Activated B cell treated with CpG ODN at 0.5 μM for 24 hours (primary cell): ENCODE measurements around the gene OLR1. TPM values are rescaled to one million over a fixed set of nuclear protein-coding genes. Genes with fewer than 3 reads are reported as not detected.

Source experiments
- ATAC-seq: fragments of 200-7000 bp; cut with Tn5 transposase; one replicate; pipeline ENCODE4 v1.10.0; 2021; ENCODE audit warnings: low read depth, mild to moderate bottlenecking, moderate library complexity
- CTCF ChIA-PET: fragments of 350-600 bp; sonication (Branson Sonifier 250); formaldehyde crosslinking; loops from one replicate; lab custom pipeline; 2021; ENCODE audit warnings: antibody characterized with exemption; lab: Charles Lee
- POLR2A ChIA-PET: fragments of 350-600 bp; sonication (Branson Sonifier 250); formaldehyde crosslinking; loops from one replicate; lab custom pipeline; 2021; ENCODE audit warnings: antibody characterized with exemption; lab: Charles Lee
- DNase-seq: peaks from one replicate; pipeline ENCODE4 v3.0.0; 2022
- H3K27ac Mint-ChIP-seq: one replicate; pipeline ENCODE4 v1.8.0; 2020; ENCODE audit warnings: mixed read lengths
- H3K27me3 Mint-ChIP-seq: one replicate; pipeline ENCODE4 v1.8.0; 2021; ENCODE audit warnings: mixed read lengths
- H3K36me3 Mint-ChIP-seq: one replicate; pipeline ENCODE4 v1.8.0; 2021; ENCODE audit warnings: low read depth, mixed read lengths
- H3K4me1 Mint-ChIP-seq: one replicate; pipeline ENCODE4 v1.8.0; 2021; ENCODE audit warnings: mixed read lengths
- H3K4me3 Mint-ChIP-seq: one replicate; pipeline ENCODE4 v1.8.0; 2020; ENCODE audit warnings: mild to moderate bottlenecking, mixed read lengths
- H3K9me3 Mint-ChIP-seq: one replicate; pipeline ENCODE4 v1.8.0; 2020; ENCODE audit warnings: mixed read lengths
- intact Hi-C: fragments of 100-400 bp; cut with micrococcal nuclease; formaldehyde crosslinking; loops from one replicate; pipeline ENCODE4 v1.15.1; 2024
- total RNA-seq: library from RNA; stranded (reverse); gene quantifications from 2 replicates; pipeline ENCODE4 v1.2.3, GENCODE V29; 2022
- TF ChIP-seq, protein P1 (sequence below): fragments of 200-600 bp; IDR thresholded peaks from one replicate; pipeline ENCODE4 v1.8.0; 2022; ENCODE audit warnings: antibody characterized with exemption, mild to moderate bottlenecking

The OLR1 gene
- total RNA-seq, 1 donor from 2014 or later = not detected

DNA sequence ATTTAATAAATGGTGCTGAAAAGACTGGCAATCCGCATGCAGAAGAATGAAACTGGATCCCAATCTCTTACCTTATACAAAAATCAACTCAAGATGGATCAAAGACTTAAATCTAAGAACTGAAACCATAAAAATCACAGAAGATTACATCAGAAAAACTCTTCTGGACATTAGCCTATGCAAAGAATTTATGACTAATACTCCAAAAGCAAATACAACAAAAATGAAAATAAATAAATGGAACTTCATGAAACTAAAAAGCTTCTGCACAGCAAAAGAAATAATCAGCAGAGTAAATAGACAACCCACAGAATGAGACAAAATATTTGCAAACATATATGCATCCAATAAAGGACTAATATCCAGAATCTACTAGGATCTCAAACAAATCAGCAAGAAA lies 58.9 kb downstream of the OLR1 start:
- H3K9me3 Mint-ChIP-seq = no peaks in the 10 kb centered on the region
- H3K27ac Mint-ChIP-seq = no peak overlapping the region
- intact Hi-C loops = no loop called here
- no peak for ATAC-seq
- no peak overlapping the region for H3K4me3 Mint-ChIP-seq
- H3K36me3 Mint-ChIP-seq = no peaks in the 10 kb centered on the region
- TF ChIP-seq, protein P1, sequence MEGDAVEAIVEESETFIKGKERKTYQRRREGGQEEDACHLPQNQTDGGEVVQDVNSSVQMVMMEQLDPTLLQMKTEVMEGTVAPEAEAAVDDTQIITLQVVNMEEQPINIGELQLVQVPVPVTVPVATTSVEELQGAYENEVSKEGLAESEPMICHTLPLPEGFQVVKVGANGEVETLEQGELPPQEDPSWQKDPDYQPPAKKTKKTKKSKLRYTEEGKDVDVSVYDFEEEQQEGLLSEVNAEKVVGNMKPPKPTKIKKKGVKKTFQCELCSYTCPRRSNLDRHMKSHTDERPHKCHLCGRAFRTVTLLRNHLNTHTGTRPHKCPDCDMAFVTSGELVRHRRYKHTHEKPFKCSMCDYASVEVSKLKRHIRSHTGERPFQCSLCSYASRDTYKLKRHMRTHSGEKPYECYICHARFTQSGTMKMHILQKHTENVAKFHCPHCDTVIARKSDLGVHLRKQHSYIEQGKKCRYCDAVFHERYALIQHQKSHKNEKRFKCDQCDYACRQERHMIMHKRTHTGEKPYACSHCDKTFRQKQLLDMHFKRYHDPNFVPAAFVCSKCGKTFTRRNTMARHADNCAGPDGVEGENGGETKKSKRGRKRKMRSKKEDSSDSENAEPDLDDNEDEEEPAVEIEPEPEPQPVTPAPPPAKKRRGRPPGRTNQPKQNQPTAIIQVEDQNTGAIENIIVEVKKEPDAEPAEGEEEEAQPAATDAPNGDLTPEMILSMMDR = no peak
- H3K4me1 Mint-ChIP-seq = no peaks in the 10 kb centered on the region
- H3K27me3 Mint-ChIP-seq = peaks cover 12% of the 10 kb centered on the region
- ChIA-PET POLR2A (no interaction called here), CTCF (no interaction called here)
- DNase-seq = no peak

DNA sequence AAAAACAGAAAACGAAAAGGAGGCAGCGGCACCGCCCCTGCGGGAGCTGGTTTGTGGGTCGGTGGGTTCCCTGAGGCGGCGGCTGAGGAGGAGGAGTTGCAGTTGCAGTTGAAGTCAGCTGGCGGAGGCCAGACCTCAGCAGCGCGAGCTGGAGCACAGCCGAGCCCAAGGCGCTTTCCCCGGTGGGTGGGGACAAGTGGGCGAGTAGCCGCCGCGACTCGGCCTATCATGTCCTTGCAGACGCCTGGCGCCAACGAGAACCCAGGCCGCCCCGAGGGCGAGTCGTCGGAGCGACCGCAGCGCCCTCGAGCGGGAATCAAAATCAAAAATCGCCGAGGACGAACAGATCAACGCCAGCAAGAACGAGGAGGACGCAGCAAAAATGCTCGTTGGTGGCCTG lies 60.5 kb downstream of the OLR1 start:
- intact Hi-C loops = no loop called here
- peaks cover 21% of the 10 kb centered on the region for H3K27me3 Mint-ChIP-seq
- no peak for DNase-seq
- POLR2A ChIA-PET = no interaction called here
- no peak for ATAC-seq
- H3K27ac Mint-ChIP-seq = no peak overlapping the region
- no peaks in the 10 kb centered on the region for H3K36me3 Mint-ChIP-seq
- TF ChIP-seq, protein P1 = no peak
- H3K4me3 Mint-ChIP-seq = no peak overlapping the region
- CTCF ChIA-PET = no interaction called here
- H3K4me1 Mint-ChIP-seq = no peaks in the 10 kb centered on the region
- H3K9me3 Mint-ChIP-seq = peaks cover 2% of the 10 kb centered on the region

DNA sequence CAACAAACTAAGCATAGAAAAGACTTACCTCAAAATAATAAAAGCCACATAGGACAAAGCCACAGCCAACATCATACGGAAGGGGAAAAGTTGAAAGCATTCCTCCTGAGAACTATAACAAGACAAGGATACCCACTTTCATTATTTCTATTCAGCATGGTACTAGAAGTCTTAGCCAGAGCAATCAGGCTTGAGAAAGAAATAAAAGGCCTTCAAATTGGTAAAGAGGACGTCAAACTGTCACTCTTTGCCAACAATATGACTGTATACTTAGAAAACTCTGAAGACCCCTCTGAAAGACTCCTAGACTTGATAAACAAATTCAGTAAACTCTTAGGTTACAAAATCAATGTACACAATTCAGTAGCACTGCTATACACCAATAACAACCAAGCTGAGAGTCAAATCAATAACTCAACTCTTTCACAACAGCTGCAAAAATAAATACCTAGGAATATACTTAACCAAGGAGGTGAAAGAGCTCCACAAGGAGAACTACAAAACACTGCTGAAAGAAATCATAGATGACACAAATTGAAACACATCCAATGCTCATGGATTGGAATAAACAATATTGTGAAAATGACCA lies 61.6 kb downstream of the OLR1 start:
- ChIA-PET POLR2A (no interaction called here), CTCF (no interaction called here)
- no peak overlapping the region for H3K4me3 Mint-ChIP-seq
- TF ChIP-seq, protein P1 = no peak
- intact Hi-C loops = no loop called here
- peaks cover 27% of the 10 kb centered on the region for H3K27me3 Mint-ChIP-seq
- peaks cover 2% of the 10 kb centered on the region for H3K9me3 Mint-ChIP-seq
- DNase-seq (no peak), ATAC-seq (no peak)
- no peaks in the 10 kb centered on the region for H3K4me1 Mint-ChIP-seq
- no peaks in the 10 kb centered on the region for H3K36me3 Mint-ChIP-seq
- no peak overlapping the region for H3K27ac Mint-ChIP-seq

Other genes with a start within 250 kb of the OLR1 start
- not detected in 2 replicates for gene CLEC2A, start 239.8 kb downstream of the OLR1 start, total RNA-seq
- gene CLEC12A, start 200.7 kb downstream of the OLR1 start, total RNA-seq = 0.22 TPM in 1 of 2 replicates, not detected in the other
- gene CLEC1B, start 173.0 kb downstream of the OLR1 start, total RNA-seq = not detected in 2 replicates
- gene CLEC12B, start 161.5 kb downstream of the OLR1 start, total RNA-seq = not detected in 2 replicates
- not detected in 2 replicates for gene CLEC9A, start 141.4 kb downstream of the OLR1 start, total RNA-seq
- not detected in 2 replicates for gene CLEC1A, start 73.1 kb downstream of the OLR1 start, total RNA-seq
- 0.09 and 0.10 TPM in 2 replicates for gene CLEC7A, start 41.9 kb downstream of the OLR1 start, total RNA-seq
- not detected in 2 replicates for gene TMEM52B, start 6.9 kb upstream of the OLR1 start, total RNA-seq
- gene GABARAPL1, start 40.7 kb upstream of the OLR1 start, total RNA-seq = 2.1 and 2.5 TPM in 2 replicates
- 0.24 and 0.27 TPM in 2 replicates for gene KLRD1, start 135.7 kb upstream of the OLR1 start, total RNA-seq
- 0.56 and 0.98 TPM in 2 replicates for gene KLRK1, start 217.9 kb upstream of the OLR1 start, total RNA-seq
- not detected in 2 replicates for gene KLRC4, start 237.6 kb upstream of the OLR1 start, total RNA-seq
- gene KLRC3, start 248.5 kb upstream of the OLR1 start, total RNA-seq = not detected in 2 replicates